ENCODE measurements around the gene GNB1. TPM values are rescaled to one million over a fixed set of nuclear protein-coding genes. Genes with fewer than 3 reads are reported as not detected.
"Not testable (repeated sequence)": the region's sequence is repeated elsewhere in the genome, so short reads cannot be mapped to it uniquely, and the experiment has no call there.

Gene GNB1
- total RNA-seq, 2 donors from 2014 or later: 69.9 to 91.6 TPM

- Histone ChIP-seq H3K27me3 (no peaks in the 10 kb centered on the region), H3K4me3 (no peak overlapping the region), H3K36me3 (peaks cover 18% of the 10 kb centered on the region), H3K4me1 (no peaks in the 10 kb centered on the region), H3K27ac (no peak overlapping the region), H3K9me3 (no peaks in the 10 kb centered on the region)
- no peak for TF ChIP-seq CTCF (IDR thresholded peaks at IDR 0.05)
- no peak for DNase-seq (ENCODE audit: low spot score)
Measured at GRCh38 chr1:1748686-1749321, 142.1 kb downstream of the GNB1 start.

- not testable (repeated sequence) for H3K36me3 ChIP-seq; H3K9me3 ChIP-seq; H3K4me1 ChIP-seq; DNase-seq (ENCODE audit: low spot score); H3K27me3 ChIP-seq
- H3K27ac ChIP-seq: peak overlapping the region; percentile 89 to 93
- H3K4me3 ChIP-seq: peak overlapping the region; percentile 60 to 62
Measured at GRCh38 chr1:1746566-1746909, 144.3 kb downstream of the GNB1 start.

GRCh38 chr1:1745651-1746565 lies 145.0 kb downstream of the GNB1 start:
- not testable (repeated sequence) for H3K9me3 ChIP-seq, H3K36me3 ChIP-seq, H3K4me1 ChIP-seq, H3K27me3 ChIP-seq
- Histone ChIP-seq H3K27ac (peak overlapping the region; percentile 89 to 93), H3K4me3 (peak overlapping the region; percentile 60 to 62)
- peak; percentile 90 for DNase-seq (ENCODE audit: low spot score)

- not testable (repeated sequence) for DNase-seq (ENCODE audit: low spot score); H3K36me3 ChIP-seq; H3K4me1 ChIP-seq; H3K9me3 ChIP-seq; H3K4me3 ChIP-seq; H3K27ac ChIP-seq; H3K27me3 ChIP-seq
Measured at GRCh38 chr1:1742529-1742928, 148.4 kb downstream of the GNB1 start.

- DNase-seq (ENCODE audit: low spot score); H3K4me3 ChIP-seq; H3K27me3 ChIP-seq; H3K36me3 ChIP-seq; H3K4me1 ChIP-seq; H3K27ac ChIP-seq; H3K9me3 ChIP-seq: not testable (repeated sequence)
Measured at GRCh38 chr1:1741013-1741412, 149.9 kb downstream of the GNB1 start.

- H3K36me3 ChIP-seq; H3K4me1 ChIP-seq; DNase-seq (ENCODE audit: low spot score); H3K27ac ChIP-seq; H3K27me3 ChIP-seq; H3K4me3 ChIP-seq; H3K9me3 ChIP-seq: not testable (repeated sequence)
Measured at GRCh38 chr1:1738799-1739337, 152.0 kb downstream of the GNB1 start.

GRCh38 chr1:1737675-1738590 lies 153.0 kb downstream of the GNB1 start:
- not testable (repeated sequence) for H3K27ac ChIP-seq

More at GRCh38 chr1:1737675-1738590, 153.0 kb downstream of the GNB1 start:
- not testable (repeated sequence) for DNase-seq (ENCODE audit: low spot score); H3K36me3 ChIP-seq; H3K9me3 ChIP-seq; H3K27me3 ChIP-seq; H3K4me3 ChIP-seq; H3K4me1 ChIP-seq

Other genes starting within 250 kb of the GNB1 start
- 10 to 100 TPM; 16.2 to 19.7 TPM for gene CDK11B, start 232.1 kb downstream of the GNB1 start, total RNA-seq
- 10 to 100 TPM; 18.4 to 22.1 TPM for gene SLC35E2B, start 198.3 kb downstream of the GNB1 start, total RNA-seq
- gene CDK11A, start 166.7 kb downstream of the GNB1 start, total RNA-seq: 1 to 10 TPM; 4.3 to 8.2 TPM
- gene NADK, start 112.6 kb downstream of the GNB1 start, total RNA-seq: 10 to 100 TPM; 26.5 to 51.5 TPM
- gene CALML6, start 24.2 kb upstream of the GNB1 start, total RNA-seq: not detected
- 1 to 10 TPM in 1 of 2 donors, under 1 TPM in 1; 0.51 to 1.8 TPM for gene TMEM52, start 28.2 kb upstream of the GNB1 start, total RNA-seq
- gene CFAP74, start 112.7 kb upstream of the GNB1 start, total RNA-seq: not detected
- gene GABRD, start 128.3 kb upstream of the GNB1 start, total RNA-seq: not detected
- 10 to 100 TPM; 15.3 to 16.4 TPM for gene PRKCZ, start 159.3 kb upstream of the GNB1 start, total RNA-seq